ENCODE results near the gene DCUN1D4. TPM values are rescaled to one million over a fixed set of nuclear protein-coding genes. Genes with fewer than 3 reads are reported as not detected.
A peak's percentile ranks its signal among the peaks of the same experiment; 100 is the strongest.

The DCUN1D4 gene
- polyA plus RNA-seq, 1 donor from 2014 or later = 8.7 TPM

GRCh38 chr4:51845711-51846110 lies 2.8 kb downstream of the DCUN1D4 start:
- Mint-ChIP-seq H3K36me3 (no peaks in the 10 kb centered on the region), H3K27ac (peak overlapping the region in 1 of 3 donors; percentile 3), H3K27me3 (no peaks in the 10 kb centered on the region), H3K4me1 (peaks cover 12 to 21% (median 18%) of the 10 kb centered on the region in 3 donors), H3K4me3 (peak overlapping the region in 2 of 4 donors; percentile 41 to 91), H3K9me3 (no peaks in the 10 kb centered on the region)

DNA sequence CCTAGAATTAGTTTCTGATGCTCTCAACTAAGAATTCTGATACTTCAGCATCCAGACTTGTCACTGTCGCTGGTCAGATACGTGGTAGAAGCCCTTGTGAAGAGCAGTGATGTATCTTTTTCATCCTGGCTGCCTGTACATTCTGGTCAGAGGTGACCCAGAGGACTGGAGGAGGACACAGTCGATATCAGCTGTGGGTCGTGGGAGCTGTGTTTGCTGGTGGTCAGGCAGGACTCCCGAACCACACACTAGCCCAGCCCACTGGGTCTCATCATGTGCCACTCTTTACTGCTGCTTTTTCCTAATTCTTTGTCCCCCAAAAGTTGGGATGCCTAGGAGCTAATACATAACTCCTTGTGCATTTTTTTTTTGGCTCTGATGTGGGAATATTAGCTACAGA lies 6.5 kb downstream of the DCUN1D4 start:
- H3K9me3 Mint-ChIP-seq = no peaks in the 10 kb centered on the region
- H3K4me3 Mint-ChIP-seq = no peak overlapping the region
- peaks cover 20 to 41% (median 24%) of the 10 kb centered on the region in 3 donors for H3K4me1 Mint-ChIP-seq
- H3K36me3 Mint-ChIP-seq = peaks cover 1% of the 10 kb centered on the region
- no peak overlapping the region for H3K27ac Mint-ChIP-seq
- H3K27me3 Mint-ChIP-seq = no peaks in the 10 kb centered on the region

DNA sequence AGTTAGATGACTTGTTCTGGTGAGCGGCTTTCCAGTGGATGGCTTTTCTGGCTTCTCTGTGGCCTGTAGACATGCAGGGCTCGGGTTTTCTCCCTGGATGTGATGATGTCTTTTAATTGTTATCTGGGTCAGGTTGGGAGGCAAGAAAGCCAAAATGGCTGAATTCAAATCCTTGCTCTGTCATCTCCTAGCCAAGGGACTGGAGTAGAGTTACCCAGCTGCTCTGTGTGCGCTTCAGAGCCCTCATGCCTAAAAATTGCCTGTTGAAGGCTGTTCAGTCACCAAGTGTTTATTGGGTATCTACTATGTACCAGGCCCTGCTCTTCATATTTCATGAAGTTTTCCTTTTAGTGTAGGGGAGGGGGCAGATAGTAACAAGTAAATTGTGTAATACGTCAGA lies 7.3 kb downstream of the DCUN1D4 start:
- H3K4me3 Mint-ChIP-seq = no peak overlapping the region
- H3K36me3 Mint-ChIP-seq = peaks cover 1% of the 10 kb centered on the region
- H3K27ac Mint-ChIP-seq = no peak overlapping the region
- no peaks in the 10 kb centered on the region for H3K9me3 Mint-ChIP-seq
- peaks cover 25 to 44% (median 25%) of the 10 kb centered on the region in 3 donors for H3K4me1 Mint-ChIP-seq
- H3K27me3 Mint-ChIP-seq = no peaks in the 10 kb centered on the region

DNA sequence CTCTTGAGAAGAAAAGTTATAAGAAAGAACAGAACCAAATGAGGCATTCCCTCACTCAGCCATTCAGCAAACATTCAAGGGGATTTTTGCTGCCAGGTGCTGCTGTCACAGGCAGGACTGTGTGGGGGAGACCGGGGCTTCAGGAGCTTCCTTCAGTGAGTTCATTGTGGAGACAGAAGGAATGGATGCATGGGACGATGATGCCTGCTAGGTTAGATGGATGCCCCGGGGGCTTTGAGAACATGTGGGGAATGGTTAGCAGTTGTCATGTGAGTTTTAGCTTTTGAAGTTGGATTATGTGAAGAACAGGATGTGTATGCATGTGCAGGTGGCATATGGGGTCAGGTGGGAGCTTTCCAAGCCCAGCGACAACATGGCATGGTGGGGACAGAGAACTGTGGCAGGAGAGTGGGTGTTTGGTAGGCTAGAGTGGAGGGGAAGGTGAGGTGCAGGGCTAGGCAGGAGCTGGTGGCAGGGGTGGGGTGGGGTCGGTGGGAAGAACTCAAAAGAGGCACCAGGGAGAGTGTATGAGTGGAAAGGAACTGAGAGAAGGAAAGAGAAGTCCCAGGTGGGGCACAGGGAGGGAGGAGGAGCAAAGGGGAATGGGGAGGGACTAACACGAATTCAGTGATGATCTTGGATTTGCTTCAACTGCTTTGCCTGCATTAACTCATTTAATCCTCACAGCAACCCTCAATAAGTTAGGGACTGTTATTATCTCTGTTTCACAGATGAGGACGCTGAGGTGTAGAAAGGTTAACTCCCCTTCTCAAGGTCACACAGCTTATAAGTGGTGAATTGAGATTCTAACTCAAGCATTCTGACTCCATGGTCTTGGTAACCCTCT lies 8.4 kb downstream of the DCUN1D4 start:
- Mint-ChIP-seq H3K36me3 (peaks cover 1% of the 10 kb centered on the region), H3K4me3 (no peak overlapping the region), H3K4me1 (peaks cover 21 to 49% (median 30%) of the 10 kb centered on the region in 3 donors), H3K9me3 (no peaks in the 10 kb centered on the region), H3K27ac (no peak overlapping the region), H3K27me3 (no peaks in the 10 kb centered on the region)

GRCh38 chr4:51851937-51852290 lies 9.0 kb downstream of the DCUN1D4 start:
- H3K4me1 Mint-ChIP-seq = peaks cover 21 to 49% (median 30%) of the 10 kb centered on the region in 3 donors
- H3K27me3 Mint-ChIP-seq = no peaks in the 10 kb centered on the region
- no peak overlapping the region for H3K4me3 Mint-ChIP-seq
- no peak overlapping the region for H3K27ac Mint-ChIP-seq
- H3K9me3 Mint-ChIP-seq = no peaks in the 10 kb centered on the region
- peaks cover 1% of the 10 kb centered on the region for H3K36me3 Mint-ChIP-seq

DNA sequence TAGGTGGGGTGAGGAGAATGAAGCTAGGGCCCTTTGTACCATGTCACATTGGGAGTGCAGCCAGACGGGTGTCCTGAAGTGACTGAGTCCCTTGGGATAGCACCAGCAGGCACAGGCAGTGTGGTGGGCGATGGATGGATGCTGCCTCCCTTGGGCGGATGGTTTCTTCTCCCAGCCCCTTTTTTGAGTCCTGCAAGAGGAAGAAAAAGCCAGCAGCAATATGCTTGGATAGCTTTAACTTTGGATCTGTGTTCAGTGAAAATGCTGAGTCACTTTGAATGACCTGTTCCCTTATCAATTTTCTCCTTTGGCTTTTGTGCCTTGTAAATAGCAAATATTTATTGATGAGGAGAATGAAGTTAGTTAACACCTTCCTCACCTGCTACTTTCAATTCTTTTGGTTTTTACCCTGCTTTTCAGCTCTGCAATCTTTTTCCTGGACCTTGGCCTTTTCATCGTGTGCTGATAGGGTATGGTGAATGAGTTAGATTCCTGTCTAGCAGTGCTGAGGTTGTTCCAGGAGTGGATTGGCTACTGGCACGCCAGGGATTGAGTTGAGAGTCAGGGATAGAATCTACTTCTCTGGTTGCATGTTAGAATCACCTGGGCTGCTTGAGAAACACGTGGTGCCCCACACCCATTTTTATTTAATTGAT lies 10.2 kb downstream of the DCUN1D4 start:
- H3K36me3 Mint-ChIP-seq = peaks cover 5% of the 10 kb centered on the region
- H3K4me3 Mint-ChIP-seq = no peak overlapping the region
- peaks cover 24 to 49% (median 24%) of the 10 kb centered on the region in 3 donors for H3K4me1 Mint-ChIP-seq
- no peaks in the 10 kb centered on the region for H3K27me3 Mint-ChIP-seq
- H3K27ac Mint-ChIP-seq = no peak overlapping the region
- no peaks in the 10 kb centered on the region for H3K9me3 Mint-ChIP-seq

DNA sequence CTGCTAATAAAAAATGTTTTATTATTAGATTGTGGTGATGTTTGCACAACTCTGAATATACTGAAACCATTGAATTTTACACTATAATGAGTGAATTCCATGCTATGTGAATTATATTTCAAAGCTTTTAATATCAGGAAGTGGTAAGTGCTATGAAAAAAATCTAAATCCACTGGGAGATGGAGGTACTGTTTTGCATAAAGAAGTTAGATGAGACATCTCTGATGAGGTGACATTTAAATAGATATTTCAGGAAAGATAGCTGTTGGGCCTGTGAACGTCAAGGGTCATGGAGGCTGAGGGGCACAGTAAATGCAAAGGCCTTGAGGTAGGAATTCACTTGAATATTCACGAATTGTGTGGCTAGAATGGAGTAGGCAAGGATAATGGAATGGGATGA lies 12.3 kb downstream of the DCUN1D4 start:
- no peaks in the 10 kb centered on the region for H3K9me3 Mint-ChIP-seq
- peaks cover 20 to 45% (median 22%) of the 10 kb centered on the region in 3 donors for H3K4me1 Mint-ChIP-seq
- no peaks in the 10 kb centered on the region for H3K27me3 Mint-ChIP-seq
- peaks cover 6% of the 10 kb centered on the region for H3K36me3 Mint-ChIP-seq
- peak overlapping the region in 1 of 3 donors; percentile 13 for H3K27ac Mint-ChIP-seq
- no peak overlapping the region for H3K4me3 Mint-ChIP-seq

GRCh38 chr4:51855751-51856150 lies 12.8 kb downstream of the DCUN1D4 start:
- H3K4me3 Mint-ChIP-seq = no peak overlapping the region
- H3K36me3 Mint-ChIP-seq = peaks cover 8% of the 10 kb centered on the region
- H3K27me3 Mint-ChIP-seq = no peaks in the 10 kb centered on the region
- H3K4me1 Mint-ChIP-seq = peaks cover 18 to 43% (median 20%) of the 10 kb centered on the region in 3 donors
- H3K27ac Mint-ChIP-seq = no peak overlapping the region
- no peaks in the 10 kb centered on the region for H3K9me3 Mint-ChIP-seq

- Mint-ChIP-seq H3K4me1 (peaks cover 11 to 22% (median 18%) of the 10 kb centered on the region in 3 donors), H3K27ac (no peak overlapping the region), H3K27me3 (no peaks in the 10 kb centered on the region), H3K9me3 (no peaks in the 10 kb centered on the region), H3K4me3 (no peak overlapping the region), H3K36me3 (peaks cover 11% of the 10 kb centered on the region)
These were observed 15.8 kb downstream of the DCUN1D4 start for GRCh38 chr4:51858605-51859202.

DNA sequence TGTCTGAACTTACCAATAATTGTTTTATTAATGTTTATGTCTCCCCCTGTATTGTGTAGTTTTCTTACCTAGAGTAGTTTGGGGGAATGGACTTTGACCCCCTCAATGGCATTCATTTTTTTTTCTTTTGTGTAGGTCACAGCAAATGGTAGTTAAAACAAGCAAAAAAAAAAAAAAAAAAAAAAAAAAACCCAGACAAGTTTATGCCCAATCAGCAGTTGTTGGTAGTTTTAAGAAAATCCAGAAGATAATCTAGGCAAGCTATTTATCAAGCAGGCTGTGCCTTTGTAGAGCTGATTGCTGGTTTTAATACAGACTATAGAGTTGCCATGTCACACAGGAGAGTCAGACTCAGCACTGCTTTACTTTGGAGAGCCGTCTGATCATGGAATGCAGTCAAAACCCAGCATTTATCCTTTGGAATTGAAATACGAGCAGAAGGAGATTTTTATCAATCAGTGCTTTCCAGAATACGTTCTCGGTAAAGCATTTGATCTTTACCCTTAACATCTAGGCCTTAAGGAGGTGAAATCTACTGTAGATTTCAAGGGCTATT lies 16.6 kb downstream of the DCUN1D4 start:
- H3K9me3 Mint-ChIP-seq = no peaks in the 10 kb centered on the region
- no peak overlapping the region for H3K27ac Mint-ChIP-seq
- no peak overlapping the region for H3K4me3 Mint-ChIP-seq
- H3K27me3 Mint-ChIP-seq = no peaks in the 10 kb centered on the region
- peaks cover 9% of the 10 kb centered on the region for H3K36me3 Mint-ChIP-seq
- peaks cover 8 to 18% (median 14%) of the 10 kb centered on the region in 3 donors for H3K4me1 Mint-ChIP-seq

DNA sequence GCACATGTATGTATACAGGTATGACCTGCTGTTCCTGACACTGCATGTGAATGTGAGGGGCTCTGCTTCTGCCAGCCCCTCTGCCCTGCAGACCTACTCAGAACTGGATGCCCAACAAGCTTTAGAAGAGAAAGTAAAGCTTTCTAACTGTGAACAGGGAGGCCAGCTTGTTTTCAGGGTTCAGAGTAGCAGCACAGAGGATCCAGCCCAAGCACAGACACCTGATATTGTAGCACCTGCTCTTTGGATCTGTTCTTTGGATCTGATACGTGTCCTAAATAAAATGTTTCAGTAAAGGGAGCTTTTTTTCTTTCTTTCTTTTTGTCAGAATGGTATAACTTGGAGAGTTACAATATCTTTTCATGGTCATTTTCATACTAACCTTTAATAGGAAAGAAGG lies 19.2 kb downstream of the DCUN1D4 start:
- H3K36me3 Mint-ChIP-seq = peaks cover 8% of the 10 kb centered on the region
- H3K4me1 Mint-ChIP-seq = peaks cover 0 to 7% (median 3%) of the 10 kb centered on the region in 3 donors
- no peak overlapping the region for H3K4me3 Mint-ChIP-seq
- H3K27ac Mint-ChIP-seq = no peak overlapping the region
- H3K27me3 Mint-ChIP-seq = no peaks in the 10 kb centered on the region
- no peaks in the 10 kb centered on the region for H3K9me3 Mint-ChIP-seq

GRCh38 chr4:51862781-51863180 lies 19.8 kb downstream of the DCUN1D4 start:
- H3K4me1 Mint-ChIP-seq = peaks cover 0 to 7% (median 0%) of the 10 kb centered on the region in 3 donors
- no peak overlapping the region for H3K4me3 Mint-ChIP-seq
- no peaks in the 10 kb centered on the region for H3K27me3 Mint-ChIP-seq
- no peaks in the 10 kb centered on the region for H3K9me3 Mint-ChIP-seq
- peaks cover 6% of the 10 kb centered on the region for H3K36me3 Mint-ChIP-seq
- no peak overlapping the region for H3K27ac Mint-ChIP-seq

- Mint-ChIP-seq H3K27ac (peak overlapping the region in 1 of 3 donors; percentile 81), H3K4me1 (peaks cover 0 to 3% (median 0%) of the 10 kb centered on the region in 3 donors), H3K9me3 (no peaks in the 10 kb centered on the region), H3K27me3 (no peaks in the 10 kb centered on the region), H3K36me3 (peaks cover 7% of the 10 kb centered on the region), H3K4me3 (no peak overlapping the region)
These were observed 22.8 kb downstream of the DCUN1D4 start for GRCh38 chr4:51865717-51866116.

DNA sequence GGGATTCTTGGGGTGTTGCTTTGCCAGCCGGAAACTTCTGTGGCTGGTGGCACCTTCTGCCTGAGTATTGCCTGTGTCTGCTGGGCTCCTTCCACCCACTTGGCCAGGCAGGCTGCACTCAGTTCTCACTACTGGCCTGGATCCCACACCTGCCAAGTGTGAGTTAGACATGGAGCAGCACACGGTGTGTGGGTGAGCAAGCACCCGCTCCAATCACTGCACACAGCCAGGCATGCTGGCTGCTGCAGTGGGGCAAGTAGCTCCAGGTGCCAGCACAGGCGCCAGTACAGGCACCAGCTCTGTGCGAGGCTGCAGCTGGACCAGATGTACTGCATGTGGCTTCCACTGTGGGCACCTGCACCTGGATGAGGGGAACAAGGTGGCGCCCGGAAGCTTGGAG lies 23.9 kb downstream of the DCUN1D4 start:
- H3K36me3 Mint-ChIP-seq = peaks cover 7% of the 10 kb centered on the region
- peaks cover 0 to 1% (median 0%) of the 10 kb centered on the region in 3 donors for H3K4me1 Mint-ChIP-seq
- H3K9me3 Mint-ChIP-seq = no peaks in the 10 kb centered on the region
- H3K27me3 Mint-ChIP-seq = no peaks in the 10 kb centered on the region
- no peak overlapping the region for H3K4me3 Mint-ChIP-seq
- no peak overlapping the region for H3K27ac Mint-ChIP-seq

Measured in IgD-negative memory B cell (primary cell).